Neural cell (in vitro differentiated cells): Measurements from ENCODE around the gene EIF2B2.

Experiments used
- CTCF ChIP-seq: fragments of 450-650 bp; IDR thresholded peaks from 2 replicates; pipeline ENCODE4 v1.5.1; 2014; ENCODE audit warnings: antibody characterized with exemption, mild to moderate bottlenecking, moderate library complexity; ENCODE audit not compliant: poor library complexity, severe bottlenecking
- EZH2 ChIP-seq: fragments of 200-600, 300-800 bp; shearing (Covaris generic), sonication (generic); IDR thresholded peaks from 2 replicates; pipeline ENCODE4 v1.6.1; 2014; ENCODE audit warnings: antibody characterized with exemption, low read length, borderline replicate concordance, mild to moderate bottlenecking; ENCODE audit not compliant: insufficient read depth, poor library complexity, severe bottlenecking
- MXI1 ChIP-seq: fragments of 450-650 bp; conservative IDR thresholded peaks from 2 replicates; pipeline ENCODE4 v1.6.1; 2014; ENCODE audit warnings: antibody characterized with exemption, mild to moderate bottlenecking; ENCODE audit not compliant: poor library complexity, severe bottlenecking
- REST ChIP-seq: IDR thresholded peaks from 2 replicates; pipeline ENCODE4 v1.6.1; 2012; ENCODE audit warnings: borderline replicate concordance
- TAF1 ChIP-seq: IDR thresholded peaks from 2 replicates; pipeline ENCODE4 v1.6.1; 2012; ENCODE audit warnings: low read depth

- TF ChIP-seq CTCF (no peak), TAF1 (no peak), REST (no peak), EZH2 (no peak), MXI1 (no peak)
Observed at GRCh38 chr14:74979442-74980397, 23.0 kb upstream of the EIF2B2 start.
